ENCODE data around the gene FHL2.

The FHL2 gene

GRCh38 chr2:105321875-105322646, 76.8 kb downstream of the FHL2 start:
- TF ChIP-seq TAF1 (IDR thresholded peaks at IDR 0.05; ENCODE audit: borderline replicate concordance, insufficient read depth, low read length) (no peak), POLR2AphosphoS5 (IDR thresholded peaks at IDR 0.05; ENCODE audit: low read depth, low read length) (no peak), SIN3A (IDR thresholded peaks at IDR 0.05; ENCODE audit: borderline replicate concordance, insufficient read depth, low read length) (no peak), FOXP2 (optimal IDR thresholded peaks at IDR 0.05; ENCODE audit: borderline replicate concordance, extremely low read depth, extremely low read length, insufficient read depth) (no peak)
- TF ChIP-seq, protein P1, sequence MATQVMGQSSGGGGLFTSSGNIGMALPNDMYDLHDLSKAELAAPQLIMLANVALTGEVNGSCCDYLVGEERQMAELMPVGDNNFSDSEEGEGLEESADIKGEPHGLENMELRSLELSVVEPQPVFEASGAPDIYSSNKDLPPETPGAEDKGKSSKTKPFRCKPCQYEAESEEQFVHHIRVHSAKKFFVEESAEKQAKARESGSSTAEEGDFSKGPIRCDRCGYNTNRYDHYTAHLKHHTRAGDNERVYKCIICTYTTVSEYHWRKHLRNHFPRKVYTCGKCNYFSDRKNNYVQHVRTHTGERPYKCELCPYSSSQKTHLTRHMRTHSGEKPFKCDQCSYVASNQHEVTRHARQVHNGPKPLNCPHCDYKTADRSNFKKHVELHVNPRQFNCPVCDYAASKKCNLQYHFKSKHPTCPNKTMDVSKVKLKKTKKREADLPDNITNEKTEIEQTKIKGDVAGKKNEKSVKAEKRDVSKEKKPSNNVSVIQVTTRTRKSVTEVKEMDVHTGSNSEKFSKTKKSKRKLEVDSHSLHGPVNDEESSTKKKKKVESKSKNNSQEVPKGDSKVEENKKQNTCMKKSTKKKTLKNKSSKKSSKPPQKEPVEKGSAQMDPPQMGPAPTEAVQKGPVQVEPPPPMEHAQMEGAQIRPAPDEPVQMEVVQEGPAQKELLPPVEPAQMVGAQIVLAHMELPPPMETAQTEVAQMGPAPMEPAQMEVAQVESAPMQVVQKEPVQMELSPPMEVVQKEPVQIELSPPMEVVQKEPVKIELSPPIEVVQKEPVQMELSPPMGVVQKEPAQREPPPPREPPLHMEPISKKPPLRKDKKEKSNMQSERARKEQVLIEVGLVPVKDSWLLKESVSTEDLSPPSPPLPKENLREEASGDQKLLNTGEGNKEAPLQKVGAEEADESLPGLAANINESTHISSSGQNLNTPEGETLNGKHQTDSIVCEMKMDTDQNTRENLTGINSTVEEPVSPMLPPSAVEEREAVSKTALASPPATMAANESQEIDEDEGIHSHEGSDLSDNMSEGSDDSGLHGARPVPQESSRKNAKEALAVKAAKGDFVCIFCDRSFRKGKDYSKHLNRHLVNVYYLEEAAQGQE (IDR thresholded peaks at IDR 0.05; ENCODE audit: insufficient read depth in 1 of 2, low read depth in 2 of 2, low read length in 2 of 2): no peak

DNA sequence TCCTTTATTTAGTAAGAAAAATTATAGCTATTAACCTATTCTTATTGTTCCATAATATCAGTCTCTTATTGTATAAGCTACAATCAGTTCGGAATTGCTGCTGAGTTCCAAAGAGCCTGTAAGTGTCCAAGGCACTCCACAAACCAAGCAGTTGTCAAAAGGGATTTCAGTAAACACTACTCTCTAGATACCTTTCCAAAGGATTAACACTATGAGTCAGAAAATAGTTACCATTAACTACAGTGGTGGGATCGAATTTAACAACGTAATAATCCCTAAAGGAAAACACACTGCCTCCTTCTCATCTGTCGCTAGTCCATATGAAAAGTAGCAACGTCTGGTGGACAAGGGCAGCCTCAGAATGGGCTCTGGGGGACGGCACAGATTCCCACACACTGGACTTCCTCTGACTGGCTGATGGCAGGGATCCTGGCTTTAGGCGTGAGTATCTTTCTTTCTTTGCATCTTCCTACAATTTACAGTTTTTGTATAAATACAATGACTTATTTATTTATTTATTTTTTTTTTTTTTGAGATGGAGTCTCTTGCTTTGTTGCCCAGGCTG, 78.1 kb downstream of the FHL2 start:
- TF ChIP-seq FOXP2 (optimal IDR thresholded peaks at IDR 0.05; ENCODE audit: borderline replicate concordance, extremely low read depth, extremely low read length, insufficient read depth) (no peak), POLR2AphosphoS5 (IDR thresholded peaks at IDR 0.05; ENCODE audit: low read depth, low read length) (no peak), TAF1 (IDR thresholded peaks at IDR 0.05; ENCODE audit: borderline replicate concordance, insufficient read depth, low read length) (no peak), SIN3A (IDR thresholded peaks at IDR 0.05; ENCODE audit: borderline replicate concordance, insufficient read depth, low read length) (no peak)
- TF ChIP-seq, protein P1 (IDR thresholded peaks at IDR 0.05; ENCODE audit: insufficient read depth in 1 of 2, low read depth in 2 of 2, low read length in 2 of 2): no peak

DNA sequence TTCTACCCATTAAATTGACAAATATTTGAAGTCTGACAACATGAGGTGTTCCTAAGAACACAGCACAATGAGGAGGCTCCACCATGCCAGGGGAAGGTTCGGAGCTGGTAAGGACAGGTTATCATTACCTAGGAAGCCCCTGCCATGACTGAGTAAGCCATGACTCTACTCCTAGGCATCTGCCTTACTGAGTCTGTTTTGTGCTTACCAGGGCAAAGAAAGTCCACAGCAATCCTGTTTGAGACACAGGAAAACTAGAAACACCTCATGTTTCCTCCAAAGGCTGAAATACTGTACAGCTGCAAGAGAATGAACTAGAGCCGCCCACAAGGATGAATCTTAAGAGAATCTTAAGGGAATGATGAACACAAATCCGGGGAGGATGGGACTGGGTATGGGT, 80.9 kb downstream of the FHL2 start:
- TF ChIP-seq SIN3A (IDR thresholded peaks at IDR 0.05; ENCODE audit: borderline replicate concordance, insufficient read depth, low read length) (no peak), FOXP2 (optimal IDR thresholded peaks at IDR 0.05; ENCODE audit: borderline replicate concordance, extremely low read depth, extremely low read length, insufficient read depth) (no peak), TAF1 (IDR thresholded peaks at IDR 0.05; ENCODE audit: borderline replicate concordance, insufficient read depth, low read length) (no peak)
- TF ChIP-seq, protein P1 (IDR thresholded peaks at IDR 0.05; ENCODE audit: insufficient read depth in 1 of 2, low read depth in 2 of 2, low read length in 2 of 2): no peak

DNA sequence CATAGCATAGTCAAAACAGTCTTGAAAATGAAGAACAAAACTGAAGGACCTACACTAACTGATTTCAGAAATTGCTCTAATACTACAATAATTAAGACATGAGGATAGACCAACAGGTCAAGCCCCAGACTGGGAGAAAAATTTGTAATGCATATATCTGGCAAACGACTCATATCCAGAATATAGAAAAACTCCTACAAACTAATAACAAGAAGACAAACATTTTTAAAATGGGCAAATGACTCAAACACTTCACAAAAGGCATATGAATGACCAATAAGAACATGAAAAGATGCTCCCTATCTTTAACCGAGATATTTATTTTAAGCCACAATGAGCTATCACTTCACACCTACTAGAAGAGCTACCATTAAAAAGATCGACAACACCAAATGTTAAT, 83.5 kb downstream of the FHL2 start:
- TF ChIP-seq, protein P1 (IDR thresholded peaks at IDR 0.05; ENCODE audit: insufficient read depth in 1 of 2, low read depth in 2 of 2, low read length in 2 of 2): no peak
- no peak for TF ChIP-seq SIN3A (IDR thresholded peaks at IDR 0.05; ENCODE audit: borderline replicate concordance, insufficient read depth, low read length)
- no peak for TF ChIP-seq POLR2AphosphoS5 (IDR thresholded peaks at IDR 0.05; ENCODE audit: low read depth, low read length)
- TF ChIP-seq FOXP2 (optimal IDR thresholded peaks at IDR 0.05; ENCODE audit: borderline replicate concordance, extremely low read depth, extremely low read length, insufficient read depth): no peak
- TF ChIP-seq TAF1 (IDR thresholded peaks at IDR 0.05; ENCODE audit: borderline replicate concordance, insufficient read depth, low read length): no peak

All from PFSK-1 (cell line).